ENCODE data around the gene ZNF593. TPM values are rescaled to one million over a fixed set of nuclear protein-coding genes. Genes with fewer than 3 reads are reported as not detected.

Gene ZNF593
- total RNA-seq, 1 donor from 2014 or later = 35.9 TPM

DNA sequence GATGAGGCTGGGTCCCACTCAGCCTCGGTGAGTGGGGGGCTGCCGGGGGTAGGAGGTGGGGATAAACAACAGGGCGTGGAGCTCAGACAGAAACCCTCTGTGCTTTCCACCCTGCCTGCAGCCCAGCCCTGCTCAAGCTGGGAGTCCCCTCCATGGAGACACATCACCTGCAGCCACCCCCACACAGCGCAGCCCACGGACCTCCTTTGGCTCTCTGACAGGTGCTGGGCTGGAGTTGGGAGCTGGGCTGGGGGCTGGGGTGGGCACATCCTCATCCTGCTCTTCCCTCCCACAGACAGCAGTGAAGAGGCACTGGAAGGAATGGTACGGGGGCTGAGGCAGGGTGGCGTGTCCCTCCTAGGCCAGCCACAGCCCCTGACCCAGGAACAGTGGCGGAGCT lies 18.8 kb downstream of the ZNF593 start:
- Mint-ChIP-seq H3K9me3 (ENCODE audit: unreplicated experiment) (no peaks in the 10 kb centered on the region), H3K4me3 (ENCODE audit: unreplicated experiment) (no peak overlapping the region), H3K36me3 (ENCODE audit: unreplicated experiment) (peaks cover 4% of the 10 kb centered on the region), H3K4me1 (ENCODE audit: low read depth, unreplicated experiment) (no peaks in the 10 kb centered on the region), H3K27ac (ENCODE audit: unreplicated experiment) (no peak overlapping the region), H3K27me3 (ENCODE audit: unreplicated experiment) (peaks cover 6% of the 10 kb centered on the region)
- no peak for DNase-seq
- TF ChIP-seq, protein P1, sequence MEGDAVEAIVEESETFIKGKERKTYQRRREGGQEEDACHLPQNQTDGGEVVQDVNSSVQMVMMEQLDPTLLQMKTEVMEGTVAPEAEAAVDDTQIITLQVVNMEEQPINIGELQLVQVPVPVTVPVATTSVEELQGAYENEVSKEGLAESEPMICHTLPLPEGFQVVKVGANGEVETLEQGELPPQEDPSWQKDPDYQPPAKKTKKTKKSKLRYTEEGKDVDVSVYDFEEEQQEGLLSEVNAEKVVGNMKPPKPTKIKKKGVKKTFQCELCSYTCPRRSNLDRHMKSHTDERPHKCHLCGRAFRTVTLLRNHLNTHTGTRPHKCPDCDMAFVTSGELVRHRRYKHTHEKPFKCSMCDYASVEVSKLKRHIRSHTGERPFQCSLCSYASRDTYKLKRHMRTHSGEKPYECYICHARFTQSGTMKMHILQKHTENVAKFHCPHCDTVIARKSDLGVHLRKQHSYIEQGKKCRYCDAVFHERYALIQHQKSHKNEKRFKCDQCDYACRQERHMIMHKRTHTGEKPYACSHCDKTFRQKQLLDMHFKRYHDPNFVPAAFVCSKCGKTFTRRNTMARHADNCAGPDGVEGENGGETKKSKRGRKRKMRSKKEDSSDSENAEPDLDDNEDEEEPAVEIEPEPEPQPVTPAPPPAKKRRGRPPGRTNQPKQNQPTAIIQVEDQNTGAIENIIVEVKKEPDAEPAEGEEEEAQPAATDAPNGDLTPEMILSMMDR (IDR thresholded peaks at IDR 0.05; ENCODE audit: partially characterized antibody, unreplicated experiment) = no peak

DNA sequence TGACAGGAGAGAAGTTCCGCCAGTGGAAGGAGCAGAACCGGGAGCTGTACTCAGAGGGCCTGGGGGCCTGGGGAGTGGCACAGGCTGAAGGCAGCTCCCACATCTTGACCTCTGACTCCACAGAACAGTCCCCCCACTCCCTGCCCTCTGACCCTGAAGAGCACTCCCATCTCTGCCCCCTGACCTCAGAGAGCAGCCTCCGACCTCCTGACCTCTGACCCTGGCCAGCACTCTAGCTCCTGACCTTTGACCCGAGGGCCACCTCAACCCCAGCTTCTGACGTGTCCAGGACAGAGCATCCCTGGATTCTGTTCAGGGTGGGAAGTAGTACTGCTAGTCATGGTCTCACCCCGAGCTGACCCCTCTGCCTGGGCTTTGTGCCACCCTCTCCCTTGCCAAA lies 19.6 kb downstream of the ZNF593 start:
- H3K9me3 Mint-ChIP-seq (ENCODE audit: unreplicated experiment) = peaks cover 2% of the 10 kb centered on the region
- TF ChIP-seq, protein P1 (IDR thresholded peaks at IDR 0.05; ENCODE audit: partially characterized antibody, unreplicated experiment) = no peak
- peaks cover 6% of the 10 kb centered on the region for H3K27me3 Mint-ChIP-seq (ENCODE audit: unreplicated experiment)
- H3K4me3 Mint-ChIP-seq (ENCODE audit: unreplicated experiment) = no peak overlapping the region
- H3K4me1 Mint-ChIP-seq (ENCODE audit: low read depth, unreplicated experiment) = no peaks in the 10 kb centered on the region
- DNase-seq = no peak
- no peak overlapping the region for H3K27ac Mint-ChIP-seq (ENCODE audit: unreplicated experiment)
- peaks cover 4% of the 10 kb centered on the region for H3K36me3 Mint-ChIP-seq (ENCODE audit: unreplicated experiment)

DNA sequence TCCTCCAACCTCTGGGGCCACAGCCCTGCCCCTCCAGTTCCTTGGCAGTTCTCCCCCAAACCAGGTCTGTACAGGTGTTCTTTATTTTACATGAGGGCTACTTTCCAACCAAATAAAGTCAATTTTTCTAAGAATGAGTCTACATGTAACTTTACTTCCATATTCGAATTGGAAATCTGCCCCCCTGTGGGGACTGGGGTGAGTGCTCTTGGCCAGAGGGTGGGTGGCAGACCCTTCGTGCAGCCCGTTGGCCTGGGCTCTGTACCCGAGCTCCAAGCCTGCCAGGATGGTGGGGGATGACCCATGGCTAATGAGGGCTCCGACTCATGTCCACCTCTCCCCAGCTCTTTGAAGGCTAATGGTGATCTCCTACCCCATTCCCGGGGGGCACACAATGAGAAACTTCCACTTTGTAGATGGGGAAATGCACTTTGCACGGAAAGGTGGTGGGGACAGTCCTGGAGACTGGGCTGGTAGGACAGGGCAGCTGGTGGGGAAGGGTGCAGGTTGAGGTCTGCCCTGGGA lies 20.1 kb downstream of the ZNF593 start:
- H3K4me3 Mint-ChIP-seq (ENCODE audit: unreplicated experiment) = no peak overlapping the region
- H3K9me3 Mint-ChIP-seq (ENCODE audit: unreplicated experiment) = peaks cover 2% of the 10 kb centered on the region
- peaks cover 4% of the 10 kb centered on the region for H3K36me3 Mint-ChIP-seq (ENCODE audit: unreplicated experiment)
- TF ChIP-seq, protein P1 (IDR thresholded peaks at IDR 0.05; ENCODE audit: partially characterized antibody, unreplicated experiment) = no peak
- no peaks in the 10 kb centered on the region for H3K4me1 Mint-ChIP-seq (ENCODE audit: low read depth, unreplicated experiment)
- no peak for DNase-seq
- peaks cover 6% of the 10 kb centered on the region for H3K27me3 Mint-ChIP-seq (ENCODE audit: unreplicated experiment)
- H3K27ac Mint-ChIP-seq (ENCODE audit: unreplicated experiment) = peak overlapping the region; percentile 59

DNA sequence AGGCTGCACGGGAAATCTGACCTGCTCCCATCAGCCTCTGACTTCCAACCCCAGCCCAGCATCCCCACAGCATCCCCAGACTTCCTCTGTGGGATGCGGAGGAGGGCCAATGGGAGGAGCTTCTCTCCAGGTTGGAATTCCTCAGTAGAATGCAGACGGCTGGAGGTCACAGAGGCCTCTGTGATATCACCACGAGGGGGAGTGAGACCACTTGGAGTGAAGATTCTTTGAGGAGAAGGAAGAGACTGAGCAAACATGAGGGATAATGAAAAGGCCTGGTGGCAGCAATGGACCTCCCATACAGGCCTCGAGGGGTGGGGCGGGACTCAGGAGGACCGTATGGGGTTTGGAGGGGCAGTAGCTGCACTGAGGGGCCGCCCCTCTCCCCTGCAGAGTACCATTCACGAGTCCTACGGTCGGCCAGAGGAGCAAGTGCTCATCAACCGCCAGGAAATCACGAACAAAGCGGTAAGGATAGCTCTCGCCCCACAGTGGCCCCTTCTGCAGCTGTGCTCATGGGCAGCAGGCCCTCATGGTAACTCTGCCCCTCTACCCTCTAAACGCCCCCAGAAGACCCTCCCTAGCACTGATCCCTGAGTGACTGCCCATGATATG lies 20.8 kb downstream of the ZNF593 start, which contains the start of gene CATSPER4:
Gene CATSPER4, plus strand, starts transcription at position 230 of the 615 bp plus-strand sequence. Its CDS starts 26 bp downstream, at position 256.
- no peaks in the 10 kb centered on the region for H3K4me1 Mint-ChIP-seq (ENCODE audit: low read depth, unreplicated experiment)
- H3K4me3 Mint-ChIP-seq (ENCODE audit: unreplicated experiment) = no peak within 1 kb of the TSS

DNA sequence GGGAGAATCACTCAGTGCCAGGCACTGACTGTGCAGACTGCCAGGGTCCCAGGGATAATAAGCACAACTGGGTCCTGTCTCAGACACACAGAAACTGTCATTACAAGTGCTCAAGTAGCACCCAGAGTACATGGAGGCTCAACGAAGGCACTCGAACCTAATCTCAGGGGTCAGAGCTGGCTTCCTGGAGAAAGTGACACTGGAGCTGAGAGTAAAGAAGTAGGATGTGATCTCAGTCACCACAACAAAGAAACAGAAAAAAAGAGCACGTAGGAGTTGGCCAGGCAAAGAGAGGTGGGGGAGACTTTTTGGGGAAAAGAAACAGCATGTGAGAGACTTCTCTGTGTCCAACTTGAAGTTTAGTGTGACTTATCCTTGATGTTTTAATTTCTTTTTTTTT lies 22.0 kb downstream of the ZNF593 start:
- Mint-ChIP-seq H3K27ac (ENCODE audit: unreplicated experiment) (no peak overlapping the region), H3K27me3 (ENCODE audit: unreplicated experiment) (peaks cover 6% of the 10 kb centered on the region), H3K9me3 (ENCODE audit: unreplicated experiment) (peaks cover 2% of the 10 kb centered on the region), H3K4me3 (ENCODE audit: unreplicated experiment) (no peak overlapping the region), H3K4me1 (ENCODE audit: low read depth, unreplicated experiment) (no peaks in the 10 kb centered on the region), H3K36me3 (ENCODE audit: unreplicated experiment) (peaks cover 4% of the 10 kb centered on the region)
- no peak for DNase-seq
- TF ChIP-seq, protein P1 (IDR thresholded peaks at IDR 0.05; ENCODE audit: partially characterized antibody, unreplicated experiment) = no peak

More for the DNA sequence above, 20.8 kb downstream of the ZNF593 start, which contains the start of gene CATSPER4:
- TF ChIP-seq, protein P1 (IDR thresholded peaks at IDR 0.05; ENCODE audit: partially characterized antibody, unreplicated experiment) = peak; percentile 46
- H3K36me3 Mint-ChIP-seq (ENCODE audit: unreplicated experiment) = peaks cover 4% of the 10 kb centered on the region
- peak within 1 kb of the TSS; percentile 59 for H3K27ac Mint-ChIP-seq (ENCODE audit: unreplicated experiment)
- peaks cover 2% of the 10 kb centered on the region for H3K9me3 Mint-ChIP-seq (ENCODE audit: unreplicated experiment)
- DNase-seq = peak; percentile 46
- peaks cover 6% of the 10 kb centered on the region for H3K27me3 Mint-ChIP-seq (ENCODE audit: unreplicated experiment)
